Cardiac muscle cell (in vitro differentiated cells and primary cell): ENCODE measurements around the gene FUT1. TPM values are rescaled to one million over a fixed set of nuclear protein-coding genes. Genes with fewer than 3 reads are reported as not detected.

ENCODE experiments used
- DNase-seq, 2 donors: peaks; one replicate each; pipeline versions ENCODE4 v3.0.0 to v3.0.0-alpha.2; 2010 to 2017; ENCODE audit warnings: low read depth in 1 of 2, low spot score in 1 of 2
- H3K27ac ChIP-seq: fragments of 200-600 bp; sonication (generic); 2 replicates; pipeline ENCODE4 v1.5.1; 2016
- H3K27me3 ChIP-seq: fragments of 200-600 bp; sonication (generic); 2 replicates; pipeline ENCODE4 v1.6.0; 2016; ENCODE audit warnings: control low read depth
- H3K36me3 ChIP-seq: fragments of 200-600 bp; sonication (generic); 2 replicates; pipeline ENCODE4 v1.5.1; 2016; ENCODE audit warnings: control low read depth
- H3K4me1 ChIP-seq: fragments of 200-600 bp; sonication (generic); 2 replicates; pipeline ENCODE4 v1.8.1; 2017; ENCODE audit warnings: low read depth, mild to moderate bottlenecking, mixed run types
- H3K4me3 ChIP-seq: fragments of 200-600 bp; sonication (generic); 2 replicates; pipeline ENCODE4 v1.5.1; 2016; ENCODE audit warnings: mild to moderate bottlenecking
- H3K9me3 ChIP-seq: fragments of 200-600 bp; sonication (generic); 2 replicates; pipeline ENCODE4 v1.5.1; 2017; ENCODE audit warnings: low read depth, mild to moderate bottlenecking, control low read depth
- polyA plus RNA-seq: library from polyadenylated mRNA; unstranded; fragments of >200 nt; fragmentation: Nextera tagmentation; extraction: Ambion mirVana; gene quantifications from 2 replicates; pipeline ENCODE4 v1.2.1, GENCODE V29; 2016
- total RNA-seq: library from RNA; depleted of rRNA; stranded (reverse); fragments of >200 nt; gene quantifications from 2 replicates; pipeline ENCODE4 v1.2.3, GENCODE V29; 2016
- TF ChIP-seq, protein P1 (sequence below): IDR thresholded peaks from 2 replicates; pipeline ENCODE4 v1.5.1; 2012; ENCODE audit warnings: low read depth, mild to moderate bottlenecking, low read length

Gene FUT1
- total RNA-seq = 0.14 and 0.21 TPM in 2 replicates
- not detected in 2 replicates for polyA plus RNA-seq

DNA sequence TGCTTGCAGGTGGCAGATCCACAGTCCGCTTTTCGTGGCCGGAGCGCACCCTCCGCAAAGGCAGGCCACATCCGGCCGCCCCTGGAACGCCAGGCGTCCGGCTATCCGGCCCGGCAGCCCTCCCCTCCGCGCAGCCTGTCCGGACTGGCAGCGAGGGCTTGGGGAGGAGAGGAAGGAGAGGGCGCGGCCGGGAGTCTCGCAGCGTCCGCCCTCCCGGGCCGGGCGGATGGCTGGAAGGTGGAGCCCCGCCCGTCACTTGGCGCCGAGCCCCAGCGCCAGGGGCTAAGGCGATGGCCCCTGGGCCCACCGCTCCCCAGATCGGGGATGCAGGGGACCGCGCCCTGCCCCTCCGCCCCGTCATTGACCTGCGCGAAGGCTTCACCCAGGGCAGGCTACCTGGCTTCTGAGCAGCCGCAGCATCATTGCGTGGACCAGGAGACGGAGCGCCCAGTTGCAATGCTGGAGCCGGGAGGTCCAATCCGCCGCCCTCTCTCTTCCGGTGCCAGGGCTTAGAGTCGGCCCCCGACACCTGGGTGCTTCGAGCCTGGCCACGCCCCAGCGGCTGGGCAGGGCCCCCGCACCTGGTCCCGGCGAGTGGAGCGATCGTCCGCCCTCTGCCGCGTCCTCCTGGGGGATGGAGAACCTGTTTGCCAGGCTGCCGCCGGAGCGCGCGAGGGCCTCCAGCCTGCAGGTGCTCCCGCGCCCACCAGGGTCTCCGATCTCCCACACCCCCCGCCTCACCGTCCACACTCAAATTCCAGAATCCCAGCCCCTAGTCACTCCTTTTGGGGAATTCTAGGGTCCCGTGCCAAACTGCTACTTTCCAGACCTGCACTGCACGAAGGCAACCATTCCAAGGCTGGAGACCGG is at the start of gene FUT1:
FUT1 (minus strand) TSS at position 146 of the 870 bp plus-strand sequence. CDS start 1,360 bp downstream, outside the sequence.
- H3K36me3 ChIP-seq = no peaks in the 10 kb centered on the region
- peaks cover 25% of the 10 kb centered on the region for H3K27me3 ChIP-seq
- no peak within 1 kb of the TSS for H3K27ac ChIP-seq
- H3K9me3 ChIP-seq = no peaks in the 10 kb centered on the region
- H3K4me3 ChIP-seq = peak within 1 kb of the TSS; percentile 23
- peak; percentile 47 to 60 for DNase-seq
- no peaks in the 10 kb centered on the region for H3K4me1 ChIP-seq
- TF ChIP-seq, protein P1, sequence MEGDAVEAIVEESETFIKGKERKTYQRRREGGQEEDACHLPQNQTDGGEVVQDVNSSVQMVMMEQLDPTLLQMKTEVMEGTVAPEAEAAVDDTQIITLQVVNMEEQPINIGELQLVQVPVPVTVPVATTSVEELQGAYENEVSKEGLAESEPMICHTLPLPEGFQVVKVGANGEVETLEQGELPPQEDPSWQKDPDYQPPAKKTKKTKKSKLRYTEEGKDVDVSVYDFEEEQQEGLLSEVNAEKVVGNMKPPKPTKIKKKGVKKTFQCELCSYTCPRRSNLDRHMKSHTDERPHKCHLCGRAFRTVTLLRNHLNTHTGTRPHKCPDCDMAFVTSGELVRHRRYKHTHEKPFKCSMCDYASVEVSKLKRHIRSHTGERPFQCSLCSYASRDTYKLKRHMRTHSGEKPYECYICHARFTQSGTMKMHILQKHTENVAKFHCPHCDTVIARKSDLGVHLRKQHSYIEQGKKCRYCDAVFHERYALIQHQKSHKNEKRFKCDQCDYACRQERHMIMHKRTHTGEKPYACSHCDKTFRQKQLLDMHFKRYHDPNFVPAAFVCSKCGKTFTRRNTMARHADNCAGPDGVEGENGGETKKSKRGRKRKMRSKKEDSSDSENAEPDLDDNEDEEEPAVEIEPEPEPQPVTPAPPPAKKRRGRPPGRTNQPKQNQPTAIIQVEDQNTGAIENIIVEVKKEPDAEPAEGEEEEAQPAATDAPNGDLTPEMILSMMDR = no peak

DNA sequence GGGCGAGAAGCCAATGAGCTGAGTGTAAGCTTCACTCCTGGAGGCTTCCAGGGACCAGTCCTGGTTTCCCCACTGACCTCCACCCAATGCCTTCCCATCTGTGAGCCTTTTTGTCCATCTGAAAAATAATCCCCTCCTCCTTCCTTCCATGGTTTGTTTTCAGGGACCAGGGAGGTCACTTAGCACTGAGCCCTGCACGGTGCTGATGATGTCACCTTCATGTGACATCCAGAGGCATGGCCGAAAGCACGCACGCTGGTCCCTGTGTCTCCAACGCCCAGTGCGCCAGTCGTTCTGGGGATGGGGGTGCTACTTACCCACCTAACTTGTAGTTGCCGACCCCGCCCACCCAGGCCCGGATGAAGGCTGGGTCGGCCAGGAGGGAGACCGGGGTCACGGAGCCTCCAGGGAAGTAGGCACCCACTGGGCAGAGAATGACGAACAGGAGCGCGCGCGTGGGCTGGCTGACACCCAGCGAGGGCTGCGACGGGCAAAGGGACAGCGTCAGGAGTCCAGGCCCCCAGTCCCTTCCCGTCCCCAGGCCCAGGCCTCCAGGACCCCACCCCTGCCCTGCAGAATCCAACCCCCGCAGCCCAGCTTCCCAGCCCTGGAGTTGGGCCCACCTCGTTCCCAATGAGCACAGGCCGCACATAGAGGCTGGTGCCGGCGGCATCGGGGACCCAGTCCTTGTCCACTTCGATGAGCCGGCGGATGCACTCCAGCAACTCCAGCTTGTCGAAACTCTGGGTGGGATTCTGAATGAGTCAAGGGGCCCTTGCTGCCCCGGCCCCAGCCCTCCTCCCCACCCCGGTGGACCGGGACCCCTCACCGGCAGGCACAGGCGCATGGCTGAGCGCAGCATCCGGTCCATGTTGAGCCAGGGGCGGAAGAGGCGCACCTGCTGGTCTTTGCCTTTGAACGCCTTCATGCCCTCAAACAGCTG is 47.2 kb upstream of the FUT1 start:
- Histone ChIP-seq H3K4me1 (no peaks in the 10 kb centered on the region), H3K9me3 (no peaks in the 10 kb centered on the region), H3K4me3 (no peak overlapping the region), H3K36me3 (no peaks in the 10 kb centered on the region), H3K27me3 (no peaks in the 10 kb centered on the region), H3K27ac (no peak overlapping the region)
- no peak for DNase-seq
- TF ChIP-seq, protein P1 = no peak

DNA sequence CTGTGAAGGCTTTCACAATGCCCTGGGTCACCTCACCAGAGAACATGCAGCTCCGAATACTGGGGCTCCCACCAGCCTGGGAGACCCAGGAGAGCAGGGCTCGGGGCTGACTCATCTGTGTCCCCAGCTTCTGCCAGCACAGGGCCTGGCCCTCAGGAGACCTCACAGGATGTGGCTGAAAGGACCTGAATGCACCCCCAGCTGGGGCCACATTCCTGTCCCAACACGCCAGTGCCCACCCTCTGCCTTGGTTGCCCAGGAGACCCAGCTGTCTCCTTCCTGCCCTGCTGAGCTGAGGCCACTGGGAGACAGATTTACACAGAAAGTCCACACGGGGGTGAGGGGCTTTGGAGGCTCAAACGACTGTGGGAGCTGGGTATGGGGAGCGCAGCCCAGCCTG is 46.5 kb upstream of the FUT1 start:
- H3K9me3 ChIP-seq = no peaks in the 10 kb centered on the region
- H3K4me3 ChIP-seq = no peak overlapping the region
- no peak overlapping the region for H3K27ac ChIP-seq
- no peaks in the 10 kb centered on the region for H3K4me1 ChIP-seq
- TF ChIP-seq, protein P1 = no peak
- H3K36me3 ChIP-seq = no peaks in the 10 kb centered on the region
- no peaks in the 10 kb centered on the region for H3K27me3 ChIP-seq
- no peak for DNase-seq

DNA sequence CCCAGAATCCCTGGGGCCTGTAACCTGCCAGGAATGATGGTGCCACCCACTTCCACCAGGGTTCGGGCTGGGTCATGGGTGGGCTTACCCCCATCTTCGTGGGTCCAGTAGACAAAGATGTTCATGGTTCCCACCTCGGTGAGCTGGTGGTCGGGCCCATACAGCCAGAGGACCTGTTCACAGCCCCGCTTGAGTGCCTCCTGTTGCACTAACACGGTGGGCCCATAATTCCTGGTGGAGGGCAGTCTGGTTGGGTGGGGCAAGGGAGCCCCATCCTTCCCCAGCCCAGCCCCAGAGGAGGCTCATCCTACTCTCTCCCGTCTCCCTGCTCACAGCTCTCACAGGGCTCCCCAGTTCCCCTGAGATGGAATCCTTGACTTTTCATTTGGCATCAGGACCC is 44.7 kb upstream of the FUT1 start:
- Histone ChIP-seq H3K27ac (no peak overlapping the region), H3K4me1 (no peaks in the 10 kb centered on the region), H3K36me3 (no peaks in the 10 kb centered on the region), H3K9me3 (no peaks in the 10 kb centered on the region), H3K4me3 (no peak overlapping the region), H3K27me3 (no peaks in the 10 kb centered on the region)
- no peak for DNase-seq
- TF ChIP-seq, protein P1 = no peak

DNA sequence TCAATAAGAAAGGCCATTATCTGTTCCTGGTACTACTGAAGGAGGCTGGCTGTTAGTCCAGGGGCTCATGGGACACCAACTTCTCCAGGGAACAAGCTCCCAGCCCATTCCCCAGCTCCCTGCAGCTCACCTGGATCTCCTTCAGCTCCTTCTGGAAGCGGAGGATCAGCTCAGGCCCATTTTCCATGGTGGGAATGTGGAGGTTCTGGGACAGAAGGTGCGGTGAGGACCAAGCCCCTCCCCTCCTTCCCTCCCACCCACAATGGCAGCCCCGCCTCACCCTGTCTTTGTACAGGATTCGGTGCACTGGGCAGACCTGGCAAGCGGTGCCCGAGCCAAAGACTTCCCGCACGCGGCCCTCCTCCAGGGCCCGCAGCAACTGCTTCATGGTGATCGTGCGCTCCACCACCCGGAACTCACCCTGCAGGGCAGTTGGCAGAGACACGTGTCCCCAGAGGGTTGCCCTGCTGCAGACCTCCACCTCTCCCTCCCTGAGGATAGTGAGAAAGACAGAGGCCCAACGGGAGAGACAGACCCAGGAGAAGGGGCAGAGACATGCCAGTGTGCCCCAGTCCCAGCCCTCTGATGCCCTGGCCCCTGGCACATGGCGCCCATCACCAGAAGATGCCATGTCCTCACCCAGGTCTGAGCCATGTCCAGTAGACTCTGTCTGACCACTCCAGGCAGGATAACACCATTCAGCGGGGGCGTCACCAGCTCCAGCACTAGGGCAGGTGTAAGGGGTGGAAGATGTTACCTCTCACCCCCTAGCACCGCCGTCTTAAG is 44.0 kb upstream of the FUT1 start:
- DNase-seq = no peak
- no peak overlapping the region for H3K4me3 ChIP-seq
- H3K36me3 ChIP-seq = no peaks in the 10 kb centered on the region
- no peaks in the 10 kb centered on the region for H3K27me3 ChIP-seq
- no peaks in the 10 kb centered on the region for H3K9me3 ChIP-seq
- H3K4me1 ChIP-seq = no peaks in the 10 kb centered on the region
- TF ChIP-seq, protein P1 = no peak
- peak overlapping the region; percentile 66 for H3K27ac ChIP-seq
